WTC11 (cell line): ENCODE measurements around the gene TBX4.

Experiments
- AFF4 ChIP-seq: sonication (generic); formaldehyde crosslinking; IDR thresholded peaks from 2 replicates; pipeline ENCODE4 v1.8.1; 2023; ENCODE audit warnings: mild to moderate bottlenecking, missing genetic modification reagents, borderline replicate concordance
- ATF3 ChIP-seq: sonication (generic); formaldehyde crosslinking; conservative IDR thresholded peaks from 2 replicates; pipeline ENCODE4 v1.8.1; 2022; ENCODE audit warnings: mild to moderate bottlenecking, missing genetic modification reagents
- ATF6 ChIP-seq: sonication (generic); formaldehyde crosslinking; IDR thresholded peaks from 2 replicates; pipeline ENCODE4 v1.8.1; 2023; ENCODE audit warnings: mild to moderate bottlenecking, missing genetic modification reagents
- CREM ChIP-seq: sonication (generic); formaldehyde crosslinking; IDR thresholded peaks from 2 replicates; pipeline ENCODE4 v1.8.1; 2022; ENCODE audit warnings: mild to moderate bottlenecking, missing genetic modification reagents, moderate library complexity
- CTCF ChIP-seq: fragments of 200-600 bp; IDR thresholded peaks from 2 replicates; pipeline ENCODE4 v1.8.0; 2022; ENCODE audit warnings: antibody characterized with exemption
- ELF4 ChIP-seq: sonication (generic); formaldehyde crosslinking; IDR thresholded peaks from 2 replicates; pipeline ENCODE4 v1.8.1; 2022; ENCODE audit warnings: low read depth, mild to moderate bottlenecking, moderate library complexity, missing genetic modification reagents
- ETV6 ChIP-seq: sonication (generic); formaldehyde crosslinking; IDR thresholded peaks from 2 replicates; pipeline ENCODE4 v1.8.1; 2022; ENCODE audit warnings: mild to moderate bottlenecking, missing genetic modification reagents
- HMGA2 ChIP-seq: fragments of 250-450 bp; sonication (Bioruptor Pico); IDR thresholded peaks from 2 replicates; pipeline ENCODE4 v1.4.0; 2021; ENCODE audit warnings: mild to moderate bottlenecking, moderate library complexity
- MLX ChIP-seq: sonication (generic); formaldehyde crosslinking; IDR thresholded peaks from 2 replicates; pipeline ENCODE4 v1.8.1; 2023; ENCODE audit warnings: mild to moderate bottlenecking, missing genetic modification reagents, moderate library complexity
- NFYB ChIP-seq: sonication (generic); formaldehyde crosslinking; conservative IDR thresholded peaks from 2 replicates; pipeline ENCODE4 v1.8.0; 2022; ENCODE audit warnings: low read depth, missing genetic modification reagents
- NR2C2 ChIP-seq: sonication (generic); formaldehyde crosslinking; IDR thresholded peaks from 2 replicates; pipeline ENCODE4 v1.8.0; 2022; ENCODE audit warnings: mild to moderate bottlenecking, missing genetic modification reagents
- SMAD3 ChIP-seq: sonication (generic); formaldehyde crosslinking; IDR thresholded peaks from 2 replicates; pipeline ENCODE4 v1.8.0; 2022; ENCODE audit warnings: missing genetic modification reagents, mild to moderate bottlenecking, borderline replicate concordance
- USF2 ChIP-seq: sonication (generic); formaldehyde crosslinking; IDR thresholded peaks from 2 replicates; pipeline ENCODE4 v1.8.1; 2023; ENCODE audit warnings: mild to moderate bottlenecking, missing genetic modification reagents, moderate library complexity
- ZNF512 ChIP-seq: sonication (generic); formaldehyde crosslinking; IDR thresholded peaks from 2 replicates; pipeline ENCODE4 v1.8.1; 2022; ENCODE audit warnings: missing genetic modification reagents, borderline replicate concordance

- TF ChIP-seq AFF4 (CRISPR knock-in tag) (no peak), CTCF (peak; percentile 40; the same call in 1 of the 2 replicates), ATF6 (CRISPR knock-in tag) (no peak), ATF3 (CRISPR knock-in tag) (no peak), ETV6 (no peak), HMGA2 (CRISPR knock-in tag) (no peak), MLX (CRISPR knock-in tag) (no peak), CREM (CRISPR knock-in tag) (no peak), SMAD3 (CRISPR knock-in tag) (no peak), ELF4 (CRISPR knock-in tag) (no peak), NR2C2 (CRISPR knock-in tag) (no peak), USF2 (CRISPR knock-in tag) (no peak), NFYB (CRISPR knock-in tag) (no peak), ZNF512 (CRISPR knock-in tag) (no peak)
Observed at GRCh38 chr17:61411011-61411260, 41.3 kb upstream of the TBX4 start.
